Activated CD4-positive, alpha-beta T cell treated with anti-CD3 and anti-CD28 coated beads for 1 hour (primary cell): ENCODE results near the gene CATSPER1.

Source experiments
- DNase-seq: peaks from one replicate; pipeline ENCODE4 v3.0.0-alpha.2; 2020

CATSPER1 gene

GRCh38 chr11:66001942-66002647 lies 24.2 kb downstream of the CATSPER1 start, which contains the start of the genes BANF1 and EIF1AD:
Gene BANF1 (plus strand): TSS chr11:66002503. CDS start chr11:66003251, 748 bp downstream.
Gene EIF1AD (minus strand): TSS chr11:66002157. CDS start chr11:66000389, 1,768 bp downstream.
- DNase-seq, result peak; percentile 88

DNA sequence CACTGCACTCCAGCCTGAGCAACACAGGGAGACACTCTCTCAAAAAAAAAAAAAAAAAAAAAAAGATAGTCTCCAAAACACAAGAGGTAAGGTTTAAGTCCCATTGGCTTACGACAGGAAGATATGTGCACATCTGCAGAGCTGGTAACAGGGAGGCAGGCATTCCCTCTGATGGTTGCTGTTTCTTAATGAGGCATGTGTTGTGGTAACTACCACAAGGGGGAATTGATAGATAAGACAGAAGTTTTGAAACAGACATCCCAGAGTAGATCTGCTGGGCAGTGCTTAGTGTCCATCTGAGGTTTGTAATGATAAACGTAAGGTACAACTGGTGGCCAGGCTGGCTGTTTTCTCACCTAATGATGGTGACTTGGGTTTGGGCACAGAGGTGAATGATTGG lies 29.0 kb downstream of the CATSPER1 start:
- DNase-seq, result no peak

GRCh38 chr11:65992056-65992455 lies 34.2 kb downstream of the CATSPER1 start:
- DNase-seq, result no peak

GRCh38 chr11:65988791-65989592 lies 37.3 kb downstream of the CATSPER1 start:
- DNase-seq, result peak; percentile 85

DNA sequence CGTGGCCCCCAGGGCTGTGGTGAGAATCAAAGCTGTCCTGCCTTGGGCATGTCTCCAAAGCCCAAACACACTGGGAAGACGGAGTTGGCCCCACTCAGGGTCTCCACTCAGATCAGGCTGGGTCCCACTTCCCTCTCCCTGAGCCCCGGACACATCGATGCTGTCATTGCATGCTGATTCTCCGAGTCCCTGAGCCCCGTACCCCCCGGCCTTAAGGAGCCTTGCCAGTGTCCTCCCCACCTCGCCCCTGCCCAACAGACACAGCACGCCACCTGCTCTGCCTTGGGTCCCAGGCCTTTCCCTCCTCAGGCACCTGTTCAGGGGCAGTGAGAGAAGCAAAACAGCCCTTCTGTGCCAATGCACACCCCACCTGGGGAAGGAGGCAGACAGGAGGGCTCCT lies 38.9 kb downstream of the CATSPER1 start:
- DNase-seq, result no peak

- DNase-seq, result no peak
Measured at GRCh38 chr11:65983589-65983987, 42.7 kb downstream of the CATSPER1 start.

- no peak for DNase-seq
Measured at GRCh38 chr11:65982824-65983588, 43.3 kb downstream of the CATSPER1 start.

DNA sequence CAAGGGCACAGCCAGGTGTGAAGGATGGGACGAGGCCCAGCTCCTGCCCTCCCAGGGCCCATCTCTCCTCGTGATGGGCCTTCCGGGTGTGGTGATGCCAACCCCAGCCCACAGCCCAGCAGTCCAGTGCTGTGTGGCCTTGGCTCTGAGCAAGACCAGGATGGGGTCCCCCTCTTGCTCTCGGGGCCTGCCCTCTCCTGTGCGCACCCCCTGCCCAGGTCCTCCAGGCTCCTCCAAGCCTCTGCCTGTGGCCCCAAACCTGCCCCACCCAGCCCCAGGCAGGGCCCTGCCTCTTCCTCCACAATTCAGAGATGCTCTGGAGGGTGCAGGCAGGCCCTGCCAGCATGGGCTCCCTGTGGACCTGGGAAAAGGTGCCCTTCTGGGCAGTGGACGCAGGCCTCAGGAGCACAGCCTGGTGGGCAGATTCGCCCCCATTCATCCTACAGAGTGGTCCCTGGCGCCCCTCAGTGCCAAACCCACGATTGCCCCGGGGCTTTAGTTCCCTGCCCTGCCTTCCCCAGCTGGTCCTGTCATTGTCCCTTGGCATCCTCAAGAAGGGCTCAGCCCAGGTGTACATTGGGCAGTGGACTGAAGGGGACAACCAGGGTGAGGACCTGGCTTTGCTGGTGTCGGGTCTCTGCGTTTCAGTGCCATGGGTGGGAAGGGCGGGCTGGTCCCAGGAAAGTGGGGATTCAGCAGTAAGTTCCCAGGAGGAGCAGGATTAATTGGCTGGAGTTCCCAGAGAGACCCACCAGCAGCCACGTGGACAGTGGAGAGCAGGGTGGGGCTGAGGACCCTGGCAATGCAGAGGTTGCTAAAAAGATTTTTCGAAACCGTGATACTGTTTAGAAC lies 44.1 kb downstream of the CATSPER1 start:
- DNase-seq, result no peak

DNA sequence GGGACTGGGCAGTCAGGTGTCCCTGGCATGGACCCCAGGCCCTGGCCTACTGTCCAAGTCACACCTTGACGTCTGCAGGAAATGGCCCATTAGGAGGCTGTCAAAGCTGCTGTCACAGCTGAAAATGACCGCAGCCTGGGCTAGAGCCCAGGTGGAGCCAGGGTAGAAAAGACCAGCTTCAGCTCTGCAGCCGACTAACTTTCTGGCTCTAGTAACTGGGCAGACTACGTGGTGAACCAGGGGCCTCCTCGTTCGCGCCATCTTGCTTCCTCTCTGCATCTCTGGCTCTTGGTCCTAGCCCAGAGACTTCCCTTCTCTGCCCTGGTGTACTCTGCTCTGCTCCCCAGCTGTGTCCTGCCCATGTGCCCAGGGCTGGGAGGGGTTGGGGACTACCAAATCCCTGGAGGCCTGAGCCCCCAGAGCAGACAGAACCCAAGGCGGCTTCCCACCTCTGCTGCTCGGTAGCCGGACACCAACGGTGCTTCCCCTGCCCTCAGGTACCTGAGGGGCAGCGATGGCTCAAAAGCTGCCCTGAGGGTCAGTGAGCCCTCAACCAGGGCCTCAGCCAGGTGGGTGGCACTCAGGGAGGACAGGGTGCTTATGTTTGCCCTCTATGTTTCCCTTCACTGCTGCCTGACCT lies 45.1 kb downstream of the CATSPER1 start:
- no peak for DNase-seq

- DNase-seq, result no peak
Measured at GRCh38 chr11:65979261-65979759, 47.0 kb downstream of the CATSPER1 start.

DNA sequence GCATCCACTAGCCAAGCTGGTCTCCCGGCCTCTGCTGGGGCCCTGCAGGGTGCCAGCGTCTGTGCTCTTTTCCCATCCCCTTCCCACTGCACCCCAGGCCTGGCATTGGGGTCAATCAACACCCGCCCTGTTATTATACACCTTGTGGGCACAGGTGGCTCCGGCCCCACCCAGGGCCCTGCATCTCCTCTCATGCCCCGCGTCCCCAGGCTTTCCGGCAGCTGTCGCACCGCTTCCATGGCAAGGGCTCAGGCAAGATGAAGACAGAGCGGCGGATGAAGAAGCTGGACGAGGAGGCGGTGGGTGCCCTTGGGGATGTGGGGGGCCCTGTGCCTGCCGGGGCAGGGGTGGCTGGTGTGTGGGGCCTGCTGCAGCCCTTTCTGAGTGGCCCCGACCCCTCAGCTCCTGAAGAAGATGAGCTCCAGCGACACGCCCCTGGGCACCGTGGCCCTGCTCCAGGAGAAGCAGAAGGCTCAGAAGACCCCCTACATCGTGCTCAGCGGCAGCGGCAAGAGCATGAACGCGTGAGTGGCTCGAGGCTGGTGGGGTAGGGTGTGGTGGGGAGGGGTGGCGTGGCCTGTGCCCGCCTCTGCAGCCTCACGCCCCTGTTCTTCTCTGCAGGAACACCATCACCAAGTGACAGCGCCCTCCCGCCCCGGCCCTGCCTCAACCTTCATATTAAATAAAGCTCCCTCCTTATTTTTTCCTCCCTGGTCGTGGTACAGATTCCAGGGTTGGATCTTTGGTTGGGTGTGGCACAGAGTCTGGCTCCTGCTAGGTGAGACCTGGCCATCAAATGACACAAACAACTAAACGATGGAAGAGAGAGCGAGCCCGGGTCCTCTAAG lies 47.7 kb downstream of the CATSPER1 start:
- no peak for DNase-seq

GRCh38 chr11:65977621-65978390 lies 48.5 kb downstream of the CATSPER1 start:
- DNase-seq, result no peak

- no peak for DNase-seq
Measured at GRCh38 chr11:65976216-65977176, 49.8 kb downstream of the CATSPER1 start.

DNA sequence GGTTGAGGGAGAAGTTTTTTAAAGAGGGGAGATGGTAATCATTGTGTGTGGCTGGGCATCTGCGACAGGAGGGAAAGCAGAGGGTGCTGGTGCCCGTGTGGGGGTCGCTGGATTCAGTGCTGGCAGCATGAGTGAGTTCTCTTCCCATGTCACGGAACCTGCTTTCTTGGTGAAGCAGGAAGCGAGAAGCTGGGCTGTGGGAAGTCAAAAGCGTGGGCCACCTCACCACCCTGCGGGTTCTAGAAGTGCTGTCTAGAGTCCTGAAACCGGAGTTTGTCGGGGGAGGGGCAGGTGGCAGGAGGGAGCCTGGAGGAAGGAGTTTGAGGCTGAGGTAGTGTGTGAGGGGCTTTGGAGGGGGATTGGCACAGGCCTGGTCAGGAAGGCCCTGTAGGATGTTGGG lies 50.5 kb downstream of the CATSPER1 start:
- no peak for DNase-seq

DNA sequence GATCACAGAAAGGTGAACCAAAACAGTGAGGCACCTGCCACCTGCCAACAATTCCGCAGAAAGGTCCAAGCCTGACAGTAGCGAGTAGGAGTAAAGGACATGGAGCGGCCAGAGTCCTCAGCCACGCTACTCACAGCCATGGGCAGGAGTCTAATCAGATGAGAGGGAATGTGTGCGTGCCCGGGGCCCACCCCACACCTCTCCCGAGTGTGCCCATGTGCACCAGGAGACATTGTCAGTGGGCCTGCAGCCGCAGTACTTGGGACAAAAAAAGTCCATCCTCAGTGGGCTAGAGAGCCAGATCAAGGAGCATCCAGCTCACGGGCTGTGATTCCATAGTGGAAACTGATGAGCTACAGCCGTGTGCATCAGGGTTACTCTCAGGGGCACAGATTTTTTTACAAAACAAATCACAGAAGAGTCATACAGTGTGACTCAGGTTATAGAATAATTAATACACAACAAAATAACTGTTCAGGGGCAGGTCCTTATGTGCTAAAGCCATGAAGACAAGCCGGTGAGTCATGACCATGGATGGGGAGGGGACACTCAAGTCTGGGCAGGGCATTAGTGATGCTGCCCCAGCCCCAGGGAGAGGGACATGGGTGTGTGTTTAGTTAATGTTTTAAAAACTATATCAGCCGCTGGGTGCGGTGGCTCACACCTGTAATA lies 52.7 kb downstream of the CATSPER1 start:
- no peak for DNase-seq

DNA sequence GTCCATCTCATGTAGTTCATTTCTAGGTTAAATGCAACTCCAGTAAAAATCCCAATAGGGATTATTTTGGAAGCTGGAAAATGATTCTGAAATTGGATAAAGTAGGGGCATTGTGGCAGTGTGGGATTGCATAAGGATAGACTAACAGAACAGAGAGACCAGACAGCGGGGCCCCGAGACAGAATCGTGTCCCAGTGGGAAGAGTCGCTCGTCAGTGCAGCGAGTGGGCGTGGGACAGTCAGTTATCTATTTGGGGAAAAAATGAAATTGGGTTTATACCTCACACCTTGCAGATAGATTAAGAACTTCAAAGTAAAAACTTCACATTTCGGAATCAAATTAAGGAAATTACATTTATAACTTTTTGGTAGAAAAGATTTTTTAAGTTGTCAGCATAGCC lies 54.2 kb downstream of the CATSPER1 start:
- DNase-seq, result no peak

DNA sequence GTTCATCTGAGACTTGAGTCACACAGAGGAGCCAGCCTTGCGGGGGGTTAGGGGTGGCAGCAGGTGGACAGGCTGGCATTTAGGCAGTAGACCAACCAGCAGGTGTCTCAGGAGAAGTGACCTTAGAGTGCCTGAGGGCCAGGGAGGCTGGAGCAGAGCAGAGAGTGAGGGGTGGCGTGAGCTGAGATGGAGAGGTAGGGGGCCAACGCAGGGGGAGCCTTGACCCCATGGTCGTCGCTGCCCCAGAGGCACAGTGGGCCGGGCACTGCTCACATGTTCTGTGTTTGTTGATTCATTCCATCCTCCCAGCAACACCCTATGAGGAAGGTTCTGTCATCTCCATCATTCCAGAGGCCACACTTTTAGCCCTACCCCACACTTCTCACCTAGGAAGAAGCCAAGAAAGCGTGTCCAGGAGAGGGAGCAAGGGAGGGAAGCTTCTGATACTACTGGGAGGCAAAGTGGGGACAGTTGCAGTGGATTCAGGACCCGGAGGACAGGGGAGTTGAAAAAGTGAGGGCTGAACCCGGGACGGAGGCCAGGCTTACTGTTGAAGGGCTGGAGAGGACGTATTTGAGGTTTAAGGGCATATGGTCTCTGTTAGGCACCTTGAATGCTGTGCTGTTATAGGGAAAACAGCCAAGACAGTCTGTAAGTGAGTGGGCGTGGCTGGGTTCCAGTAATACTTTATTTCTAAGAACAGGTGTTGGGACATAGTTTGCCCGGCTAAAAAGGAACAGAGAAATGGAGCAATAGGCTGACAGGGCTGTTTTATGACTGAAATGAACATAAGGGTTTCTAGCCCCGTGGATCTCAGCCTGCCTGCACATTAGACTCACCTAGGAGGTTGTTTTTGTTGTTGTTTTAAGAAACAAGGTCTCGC lies 57.4 kb downstream of the CATSPER1 start:
- DNase-seq, result no peak
